Lung (tissue), 12 donors: ENCODE data around the gene DHX30. TPM values are rescaled to one million over a fixed set of nuclear protein-coding genes. Genes with fewer than 3 reads are reported as not detected.
A peak's percentile ranks its signal among the peaks of the same experiment; 100 is the strongest.
"Not testable (repeated sequence)": the region's sequence is repeated elsewhere in the genome, so short reads cannot be mapped to it uniquely, and the experiment has no call there.

ENCODE experiments used
- ATAC-seq: fragments of 200-7000 bp; cut with Tn5 transposase; one replicate; pipeline ENCODE4 v1.9.1; 2020; ENCODE audit warnings: moderate number of reproducible peaks; ENCODE audit not compliant: insufficient read depth, low FRiP score
- DNase-seq, 3 donors: peaks; one replicate each; pipeline ENCODE4 v3.0.0-alpha.2; 2013 to 2017
- H3K27ac ChIP-seq, 2 donors: one replicate each; pipeline ENCODE4 v1.5.1; 2013; ENCODE audit warnings: mild to moderate bottlenecking in 2 of 2, moderate library complexity in 2 of 2, control low read depth in 1 of 2, inconsistent platforms in 1 of 2, low read depth in 1 of 2, low read length in 1 of 2
- H3K27me3 ChIP-seq, 3 donors: one replicate each; pipeline ENCODE4 v1.5.1; 2013; ENCODE audit warnings: low read length in 2 of 3; ENCODE audit not compliant: control insufficient read depth in 3 of 3, insufficient read depth in 3 of 3
- H3K36me3 ChIP-seq, 4 donors: one replicate each; pipeline ENCODE4 v1.5.1; 2013; ENCODE audit warnings: low read length in 4 of 4, mild to moderate bottlenecking in 1 of 4, moderate library complexity in 1 of 4; ENCODE audit not compliant: control insufficient read depth in 4 of 4, insufficient read depth in 4 of 4
- H3K4me1 ChIP-seq, 5 donors: one replicate each; pipeline ENCODE4 v1.5.1; 2013; ENCODE audit warnings: low read length in 5 of 5, mild to moderate bottlenecking in 2 of 5, moderate library complexity in 1 of 5; ENCODE audit not compliant: control insufficient read depth in 5 of 5, insufficient read depth in 5 of 5
- H3K4me3 ChIP-seq: one replicate; pipeline ENCODE4 v1.5.1; 2013; ENCODE audit warnings: mild to moderate bottlenecking, control low read depth, moderate library complexity
- H3K9ac ChIP-seq, 2 donors: one replicate each; pipeline ENCODE4 v1.5.1; 2013; ENCODE audit warnings: low read length in 2 of 2, control low read depth in 1 of 2; ENCODE audit not compliant: insufficient read depth in 1 of 2
- H3K9me3 ChIP-seq, 4 donors: one replicate each; pipeline ENCODE4 v1.5.1; 2013; ENCODE audit warnings: low read length in 3 of 4, mild to moderate bottlenecking in 1 of 4, moderate library complexity in 1 of 4; ENCODE audit not compliant: control insufficient read depth in 4 of 4, insufficient read depth in 3 of 4
- CTCF ChIP-seq: IDR thresholded peaks from 2 replicates; pipeline ENCODE4 v1.5.1; 2012; ENCODE audit warnings: mild to moderate bottlenecking; ENCODE audit errors: control extremely low read depth, extremely low read depth
- WGBS, 2 donors: extraction: QIAGEN DNeasy Blood & Tissue Kit; methylation state at CpG; one replicate each; pipeline ENCODE4 v1.1.7; 2013; 5-methylcytosine and 5-hydroxymethylcytosine counted together
- polyA plus RNA-seq, 2 donors: library from polyadenylated mRNA; stranded (reverse); fragments of 200-250 nt; gene quantifications; one replicate each; pipeline ENCODE4 v1.2.1, GENCODE V29; 2013
- total RNA-seq, 2 donors: library from RNA; depleted of rRNA in 1 of 2; stranded (reverse); fragments of >200 nt in 1 of 2; gene quantifications; one replicate each; pipeline ENCODE4 v1.2.1, GENCODE V29; 2014 to 2021
- donor health status: control.
- donor health status: control.
- donor health status: Bipolar disorder and iron deficiency.
- donor health status: healthy.
- donor health status: DM: yes; HTN: yes; CAD: no.

The DHX30 gene
- total and polyA plus RNA-seq, 4 donors: 42.2 to 65.9 (median 53.8) TPM

- 25 to 33% methylated on average over 7 of the region's 7 CpGs for WGBS, 2 donors
- H3K9ac ChIP-seq: peak overlapping the region; percentile 87 to 96
- peak overlapping the region; percentile 85 for H3K4me3 ChIP-seq
- no peak for ATAC-seq
- no peaks in the 10 kb centered on the region for H3K9me3 ChIP-seq
- H3K36me3 ChIP-seq: peaks cover 14 to 17% (median 16%) of the 10 kb centered on the region in 4 donors
- no peaks in the 10 kb centered on the region for H3K27me3 ChIP-seq
- peak overlapping the region; percentile 65 to 89 for H3K27ac ChIP-seq
- no peak for DNase-seq
- no peak for TF ChIP-seq CTCF
- H3K4me1 ChIP-seq: peaks cover 4 to 14% (median 7%) of the 10 kb centered on the region in 5 donors
Measured at GRCh38 chr3:47825590-47825989, 22.7 kb downstream of the DHX30 start.

GRCh38 chr3:47829482-47829881, 26.5 kb downstream of the DHX30 start:
- Histone ChIP-seq H3K36me3 (peaks cover 25 to 39% (median 28%) of the 10 kb centered on the region in 4 donors), H3K4me1 (peaks cover 4 to 11% (median 7%) of the 10 kb centered on the region in 5 donors)
- DNase-seq, H3K9ac ChIP-seq, H3K4me3 ChIP-seq, H3K27me3 ChIP-seq, ATAC-seq, H3K9me3 ChIP-seq, H3K27ac ChIP-seq: not testable (repeated sequence)
- 59 to 82% methylated on average over 9 of the region's 9 CpGs for WGBS, 2 donors

GRCh38 chr3:47836986-47837385, 34.0 kb downstream of the DHX30 start:
- Histone ChIP-seq H3K36me3 (peaks cover 16 to 48% (median 36%) of the 10 kb centered on the region in 4 donors), H3K27ac (no peak overlapping the region), H3K4me3 (no peak overlapping the region), H3K27me3 (no peaks in the 10 kb centered on the region), H3K9ac (no peak overlapping the region), H3K9me3 (no peaks in the 10 kb centered on the region), H3K4me1 (no peaks in the 10 kb centered on the region)
- ATAC-seq: no peak
- DNase-seq: no peak
- no peak for TF ChIP-seq CTCF
- WGBS, 2 donors: 86 to 96% methylated on average over 7 of the region's 7 CpGs

GRCh38 chr3:47838503-47838902, 35.6 kb downstream of the DHX30 start:
- Histone ChIP-seq H3K4me1 (no peaks in the 10 kb centered on the region), H3K9me3 (no peaks in the 10 kb centered on the region), H3K36me3 (peaks cover 20 to 50% (median 40%) of the 10 kb centered on the region in 4 donors), H3K4me3 (no peak overlapping the region), H3K27ac (no peak overlapping the region), H3K27me3 (no peaks in the 10 kb centered on the region), H3K9ac (no peak overlapping the region)
- TF ChIP-seq CTCF: no peak
- DNase-seq (no peak), ATAC-seq (no peak)
- 93 to 97% methylated on average over 5 of the region's 5 CpGs for WGBS, 2 donors
